ENCODE results near the gene LCOR.
"Not testable (repeated sequence)": the region's sequence is repeated elsewhere in the genome, so short reads cannot be mapped to it uniquely, and the experiment has no call there.

Gene LCOR

GRCh38 chr10:96831867-96832720, at the start of gene LCOR:
LCOR (plus strand) TSS chr10:96832298; CDS start chr10:96949058, 116,760 bp downstream.
- peak; percentile 72 for DNase-seq

GRCh38 chr10:96784253-96784652, 47.8 kb upstream of the LCOR start:
- DNase-seq = no peak

DNA sequence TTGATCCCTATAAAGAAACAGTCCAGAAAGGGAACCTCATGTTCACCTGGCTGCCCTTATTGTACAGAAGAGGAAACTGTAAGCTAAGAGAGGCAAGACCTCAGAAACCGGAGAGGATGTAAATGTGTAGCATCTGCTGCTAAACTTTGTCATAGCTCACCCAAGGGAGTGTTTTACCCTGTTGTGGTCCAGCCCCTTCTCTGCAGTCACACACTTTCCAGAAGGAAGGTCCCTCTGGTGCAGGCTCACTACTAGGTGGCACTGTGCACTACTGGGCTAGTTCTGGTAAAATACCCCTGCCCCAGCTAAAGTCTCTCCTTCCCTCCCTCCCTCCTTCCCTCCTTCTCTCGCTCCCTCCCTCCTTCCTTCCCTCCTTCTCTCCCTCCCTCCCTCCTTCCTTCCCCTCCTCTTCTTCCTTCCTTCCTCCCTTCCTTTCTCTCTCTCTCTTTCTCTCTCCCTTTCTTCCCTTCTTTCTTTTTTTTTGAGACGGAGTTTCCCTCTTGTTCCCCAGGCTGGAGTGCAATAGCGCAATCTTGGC, 42.5 kb upstream of the LCOR start:
- DNase-seq = no peak

- DNase-seq = no peak
These were observed 40.2 kb upstream of the LCOR start for GRCh38 chr10:96791902-96792301.

GRCh38 chr10:96794836-96795733, 37.0 kb upstream of the LCOR start:
- no peak for DNase-seq

- no peak for DNase-seq
These were observed 34.6 kb upstream of the LCOR start for GRCh38 chr10:96797485-96797884.

DNA sequence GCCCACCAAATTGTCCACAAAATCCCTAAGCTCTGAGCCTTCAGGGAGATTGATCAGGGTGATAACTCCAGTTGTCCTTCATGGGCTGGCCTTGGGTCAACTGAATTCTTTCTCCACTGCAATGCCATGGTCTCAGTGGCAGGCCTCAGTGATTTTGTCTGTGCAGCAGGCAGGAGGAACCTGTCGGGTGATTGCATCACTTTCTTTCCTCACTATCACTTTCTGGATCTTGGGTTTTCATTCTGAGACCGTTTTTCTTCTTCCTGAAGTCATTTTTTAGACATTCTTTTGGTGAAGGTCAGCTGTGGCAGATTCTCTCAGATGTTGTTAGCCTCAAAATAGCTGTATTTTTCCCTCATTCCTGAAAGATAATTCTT, 28.8 kb upstream of the LCOR start:
- no peak for DNase-seq

- DNase-seq = no peak
These were observed 17.8 kb upstream of the LCOR start for GRCh38 chr10:96814264-96814663.

DNA sequence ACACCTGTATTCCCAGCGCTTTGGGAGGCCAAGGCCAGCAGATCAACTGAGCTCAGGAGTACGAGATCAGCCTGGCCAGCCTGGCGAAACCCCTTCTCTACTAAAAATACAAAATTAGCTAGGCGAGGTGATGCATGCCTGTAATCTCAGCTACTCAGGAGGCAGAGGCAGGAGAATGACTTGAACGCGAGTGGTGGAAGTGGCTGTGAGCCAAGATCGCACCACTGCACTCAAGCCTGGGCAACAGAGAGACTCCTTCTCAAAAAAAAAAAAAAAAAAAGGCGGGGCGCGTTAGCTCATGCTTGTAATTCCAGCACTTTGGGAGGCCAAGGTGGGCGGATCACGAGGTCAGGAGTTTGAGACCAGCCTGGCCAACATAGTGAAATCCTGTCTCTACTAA, 13.1 kb upstream of the LCOR start:
- not testable (repeated sequence) for DNase-seq

DNA sequence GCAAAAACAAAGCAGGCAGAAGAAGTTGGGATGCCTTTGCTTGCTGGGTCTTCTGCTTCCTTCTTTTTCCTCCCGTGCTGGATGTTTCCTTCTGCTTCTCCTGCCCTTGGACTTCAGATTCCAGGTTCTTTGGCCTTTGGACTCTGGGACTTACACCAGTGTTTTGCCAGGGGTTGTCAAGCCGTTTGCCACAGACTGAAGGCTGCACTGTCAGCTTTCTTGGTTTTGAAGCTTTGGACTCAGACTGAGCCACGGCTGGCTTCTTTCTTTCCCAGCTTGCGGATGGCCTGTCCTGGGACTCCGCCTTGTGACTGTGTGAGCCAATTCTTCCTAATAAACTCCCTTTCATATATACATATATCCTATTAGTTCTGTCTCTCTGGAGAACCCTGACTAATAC, 11.3 kb upstream of the LCOR start:
- DNase-seq = no peak

GRCh38 chr10:96826438-96826837, 5.7 kb upstream of the LCOR start:
- DNase-seq = no peak

DNA sequence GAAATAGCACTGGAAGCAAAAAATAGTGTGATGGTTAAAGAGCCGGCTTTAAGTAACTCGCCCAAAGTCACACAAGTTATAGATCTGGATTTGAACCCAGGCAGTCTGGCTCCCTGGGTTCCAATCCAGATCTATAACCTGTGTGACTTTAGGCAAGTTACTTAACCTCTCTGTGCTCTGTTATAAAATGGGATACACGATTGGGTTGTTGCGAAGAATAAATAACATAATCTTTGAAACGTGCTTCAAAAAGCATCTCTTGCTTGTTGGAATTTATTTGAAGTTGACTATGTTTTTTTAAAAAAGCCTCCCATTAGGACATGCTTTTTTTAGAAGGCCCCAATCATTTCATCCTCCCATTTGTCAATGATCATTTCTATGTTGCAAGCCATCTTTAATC, 3.5 kb upstream of the LCOR start:
- DNase-seq = no peak

DNA sequence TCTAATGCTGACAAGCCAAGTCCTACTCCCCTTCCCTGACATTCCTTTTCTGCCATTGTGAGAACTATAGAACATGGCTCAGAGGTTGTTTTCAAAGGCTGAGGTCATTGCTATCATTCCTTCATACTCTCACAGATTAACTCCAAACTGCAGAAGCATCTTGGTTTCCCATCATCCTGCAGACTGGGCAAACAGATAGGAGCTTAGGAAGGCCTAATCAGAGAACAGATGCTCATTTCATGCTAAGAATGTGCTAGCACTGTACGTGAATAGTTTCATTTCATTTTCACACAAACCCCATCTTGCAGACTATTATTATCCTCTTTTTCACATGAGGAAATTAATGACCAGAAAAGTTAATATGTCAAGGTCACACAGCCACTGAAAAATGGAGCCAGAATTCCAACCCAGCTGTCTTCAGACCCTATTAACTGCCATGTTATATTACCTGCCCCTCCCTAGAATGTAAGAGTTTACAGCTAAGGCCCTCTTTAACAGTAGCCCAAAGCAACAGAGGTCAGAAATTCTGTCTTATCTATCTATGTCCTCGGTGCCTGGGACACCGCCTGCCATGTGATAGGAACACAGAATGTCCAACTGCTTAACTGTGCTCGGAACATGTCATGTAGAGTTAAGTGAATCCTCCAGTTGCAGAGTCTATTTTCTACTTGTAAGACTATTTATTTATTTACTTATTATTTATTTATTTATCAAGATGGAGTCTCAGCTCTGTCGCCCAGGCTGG, 2.9 kb upstream of the LCOR start:
- DNase-seq = no peak

DNA sequence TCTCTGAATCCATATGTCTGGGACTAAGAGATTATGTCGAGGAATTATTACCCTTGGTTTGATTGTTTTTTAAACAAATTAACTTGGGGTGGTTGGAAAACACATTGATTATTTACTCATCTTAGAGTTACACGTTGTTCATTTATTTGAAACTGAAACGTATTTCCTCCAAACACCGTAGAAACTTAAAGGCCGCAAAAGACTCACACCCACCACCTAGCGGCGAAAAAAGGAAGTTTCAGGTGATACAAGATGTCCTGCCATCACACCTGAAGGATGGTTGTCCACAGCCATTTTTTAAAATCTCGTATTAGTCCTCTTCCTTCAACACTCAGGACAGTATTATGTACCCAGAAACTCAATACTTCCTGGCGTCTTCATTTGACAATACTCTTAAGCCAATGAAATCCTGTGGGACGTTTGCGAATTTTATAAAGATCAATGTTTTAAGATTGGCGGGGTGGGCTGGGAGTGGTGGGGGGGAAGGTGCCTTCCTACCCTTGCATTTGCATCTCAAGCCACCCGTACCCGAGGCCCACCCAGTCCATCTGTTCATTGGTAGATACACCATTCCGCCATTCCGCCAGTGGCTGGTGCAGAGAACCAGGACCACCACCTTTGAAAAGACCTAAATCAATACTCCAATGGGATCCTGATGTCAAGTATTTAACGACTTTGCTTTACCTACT, 1.4 kb upstream of the LCOR start:
- DNase-seq = peak; percentile 11

GRCh38 chr10:96831200-96831866, 765 bp upstream of the LCOR start:
- DNase-seq = no peak

GRCh38 chr10:96832721-96833219, 672 bp downstream of the LCOR start:
- DNase-seq = peak; percentile 61

DNA sequence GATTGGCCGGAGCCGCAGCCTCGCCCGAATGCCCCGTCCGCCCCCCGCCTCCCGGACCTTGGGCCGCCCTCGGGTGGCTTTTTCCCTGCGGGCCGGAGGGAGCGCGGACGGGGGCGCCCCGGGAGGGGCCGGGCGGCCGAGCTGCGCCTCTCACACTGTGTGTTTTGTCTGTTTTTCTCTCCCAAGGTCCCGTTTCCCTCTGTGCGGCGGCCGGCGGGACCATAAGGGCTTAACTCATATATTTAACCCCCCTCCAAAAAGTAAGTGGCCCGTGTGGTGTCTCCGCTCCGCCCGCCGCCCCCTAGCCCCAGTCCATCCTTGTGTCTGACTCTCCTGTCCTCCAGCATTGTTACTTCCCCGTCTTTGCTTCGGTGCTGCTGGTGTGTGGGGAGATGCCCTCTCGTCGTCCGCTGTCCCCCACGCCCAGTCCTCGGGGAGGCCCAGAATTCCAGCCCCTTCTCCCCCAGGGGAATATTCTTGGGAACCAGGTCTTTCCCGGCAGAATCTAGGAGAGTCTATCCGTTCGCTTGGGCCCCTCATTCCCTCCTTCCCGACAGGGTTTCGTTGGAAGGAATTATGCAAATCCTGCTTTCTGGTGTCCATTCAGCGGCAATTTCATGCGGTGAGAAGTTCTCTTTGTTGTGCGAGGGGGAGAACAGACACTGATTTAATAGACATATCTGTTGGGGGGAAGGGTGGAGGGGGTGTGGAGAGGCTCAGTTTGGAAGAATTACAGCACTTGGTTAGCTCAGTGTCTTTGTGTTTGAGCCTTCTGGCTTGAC, 1.3 kb downstream of the LCOR start:
- DNase-seq = no peak

GRCh38 chr10:96834120-96834519, 2.0 kb downstream of the LCOR start:
- DNase-seq = no peak

GRCh38 chr10:96835899-96836298, 3.8 kb downstream of the LCOR start:
- no peak for DNase-seq

DNA sequence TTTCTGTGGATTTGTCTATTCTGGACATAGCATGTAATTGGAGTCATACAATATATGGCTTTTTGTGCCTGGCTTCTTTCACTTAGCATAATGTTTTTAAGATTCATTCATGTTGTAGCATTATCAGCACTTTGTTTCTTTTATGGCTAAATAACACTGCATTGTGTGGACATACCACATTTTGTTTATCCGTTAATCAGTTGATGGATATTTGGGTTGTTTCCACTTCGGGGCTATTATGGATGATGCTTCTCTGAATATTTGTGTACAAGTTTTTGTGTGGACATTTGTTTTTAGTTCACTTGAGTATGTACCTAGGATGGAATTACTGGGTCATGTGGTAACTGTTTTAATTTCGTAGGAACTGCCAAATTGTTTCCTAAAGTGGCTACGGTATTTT, 6.4 kb downstream of the LCOR start:
- DNase-seq = no peak
